Upper lobe of left lung (tissue), 4 donors: ENCODE data around the gene LAMA3.

Experiments used
- POLR2A ChIP-seq, 4 donors: fragments of 450-650 bp; IDR thresholded peaks; one replicate each; pipeline ENCODE4 v1.5.1; 2016 to 2017; ENCODE audit warnings: antibody characterized with exemption in 4 of 4, mild to moderate bottlenecking in 2 of 4
- POLR2AphosphoS5 ChIP-seq, 2 donors: sonication (generic); formaldehyde crosslinking; IDR thresholded peaks; one replicate each; pipeline ENCODE4 v1.5.1; 2017; ENCODE audit warnings: antibody characterized with exemption in 2 of 2
- TF ChIP-seq, protein P1 (sequence below), 6 experiments: fragments of 450-650 bp in 4 of 6; fragments of 200-600 bp in 2 of 6; sonication (generic) in 2 of 6; IDR thresholded peaks; one replicate each; pipeline ENCODE4 v1.5.1; 2016 to 2019; ENCODE audit warnings: antibody characterized with exemption in 6 of 6

DNA sequence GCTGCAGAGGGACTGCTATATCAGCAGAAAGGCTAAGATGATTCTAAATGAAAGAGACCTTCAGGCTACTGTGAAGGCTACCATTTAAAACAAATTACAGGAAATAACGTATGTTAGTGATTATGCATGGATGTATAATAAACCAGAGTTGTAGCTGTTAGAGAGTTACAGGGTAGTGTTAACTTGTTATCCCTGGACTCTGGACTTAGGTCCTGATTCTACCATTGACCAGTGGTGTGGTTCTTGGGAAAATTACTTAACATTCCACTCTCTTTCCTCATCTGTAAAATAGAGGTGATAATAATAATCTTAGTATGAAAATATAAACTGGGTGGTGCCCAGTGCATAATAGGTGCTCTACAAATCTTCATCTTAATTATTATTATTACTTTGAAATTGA is 22.2 kb downstream of the LAMA3 start:
- TF ChIP-seq POLR2AphosphoS5 (IDR thresholded peaks at IDR 0.05) (no peak), POLR2A (IDR thresholded peaks at IDR 0.05) (no peak)
- TF ChIP-seq, protein P1, sequence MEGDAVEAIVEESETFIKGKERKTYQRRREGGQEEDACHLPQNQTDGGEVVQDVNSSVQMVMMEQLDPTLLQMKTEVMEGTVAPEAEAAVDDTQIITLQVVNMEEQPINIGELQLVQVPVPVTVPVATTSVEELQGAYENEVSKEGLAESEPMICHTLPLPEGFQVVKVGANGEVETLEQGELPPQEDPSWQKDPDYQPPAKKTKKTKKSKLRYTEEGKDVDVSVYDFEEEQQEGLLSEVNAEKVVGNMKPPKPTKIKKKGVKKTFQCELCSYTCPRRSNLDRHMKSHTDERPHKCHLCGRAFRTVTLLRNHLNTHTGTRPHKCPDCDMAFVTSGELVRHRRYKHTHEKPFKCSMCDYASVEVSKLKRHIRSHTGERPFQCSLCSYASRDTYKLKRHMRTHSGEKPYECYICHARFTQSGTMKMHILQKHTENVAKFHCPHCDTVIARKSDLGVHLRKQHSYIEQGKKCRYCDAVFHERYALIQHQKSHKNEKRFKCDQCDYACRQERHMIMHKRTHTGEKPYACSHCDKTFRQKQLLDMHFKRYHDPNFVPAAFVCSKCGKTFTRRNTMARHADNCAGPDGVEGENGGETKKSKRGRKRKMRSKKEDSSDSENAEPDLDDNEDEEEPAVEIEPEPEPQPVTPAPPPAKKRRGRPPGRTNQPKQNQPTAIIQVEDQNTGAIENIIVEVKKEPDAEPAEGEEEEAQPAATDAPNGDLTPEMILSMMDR (IDR thresholded peaks at IDR 0.05), result no peak
